RWPE2 (cell line): ENCODE results near the gene PDK4.

Experiments
- ATAC-seq: fragments of 200-7000 bp; cut with Tn5 transposase; 3 replicates; pipeline ENCODE4 v1.9.1; 2021; ENCODE audit warnings: low read depth
- DNase-seq: peaks from one replicate; pipeline ENCODE4 v3.0.0-alpha.2; 2020; ENCODE audit warnings: low spot score
- H3K27ac ChIP-seq: fragments of 450-650 bp; 2 replicates; pipeline ENCODE4 v1.5.1; 2017; ENCODE audit warnings: mild to moderate bottlenecking; ENCODE audit not compliant: poor library complexity, severe bottlenecking
- H3K27me3 ChIP-seq: fragments of 250-450 bp; sonication (Bioruptor Pico); 2 replicates; pipeline ENCODE4 v1.5.1; 2021; ENCODE audit warnings: mild to moderate bottlenecking, moderate library complexity; ENCODE audit not compliant: insufficient read depth, poor library complexity, severe bottlenecking
- H3K36me3 ChIP-seq: fragments of 250-450 bp; sonication (Bioruptor Pico); 2 replicates; pipeline ENCODE4 v1.5.1; 2020; ENCODE audit warnings: low read depth, mild to moderate bottlenecking, moderate library complexity
- H3K4me1 ChIP-seq: fragments of 250-450 bp; sonication (Bioruptor Pico); 2 replicates; pipeline ENCODE4 v1.5.1; 2021; ENCODE audit warnings: mild to moderate bottlenecking, moderate library complexity; ENCODE audit not compliant: insufficient read depth, poor library complexity, severe bottlenecking
- H3K4me3 ChIP-seq: fragments of 250-450 bp; sonication (Bioruptor Pico); 2 replicates; pipeline ENCODE4 v1.5.1; 2021; ENCODE audit warnings: mild to moderate bottlenecking, moderate library complexity; ENCODE audit not compliant: severe bottlenecking
- H3K9me3 ChIP-seq: fragments of 250-450 bp; sonication (Bioruptor Pico); 2 replicates; pipeline ENCODE4 v1.5.1; 2021; ENCODE audit warnings: mild to moderate bottlenecking, moderate library complexity; ENCODE audit not compliant: severe bottlenecking
- TF ChIP-seq, protein P1 (sequence below): fragments of 450-650 bp; IDR thresholded peaks from one replicate; pipeline ENCODE4 v1.5.1; 2017; ENCODE audit warnings: mild to moderate bottlenecking, moderate library complexity; ENCODE audit not compliant: poor library complexity, severe bottlenecking

PDK4 gene

DNA sequence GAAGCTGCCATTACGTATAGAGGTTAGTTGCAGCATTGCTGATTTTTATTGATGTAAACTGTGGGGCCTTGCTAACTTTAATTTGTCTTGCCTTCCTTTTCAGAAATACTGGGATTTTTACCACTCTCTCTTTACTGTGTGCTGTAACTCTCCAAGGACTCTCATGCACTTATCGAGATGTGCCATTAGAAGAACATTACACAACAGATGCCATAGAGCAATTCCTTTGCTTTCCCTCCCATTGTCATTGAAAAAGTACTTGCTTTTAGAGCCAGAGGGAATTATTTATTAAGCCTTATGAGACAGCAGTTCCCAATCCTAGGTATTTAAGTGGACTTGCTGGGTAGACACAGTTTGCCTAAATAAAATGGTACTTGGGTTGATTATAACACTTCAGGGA is 58.8 kb downstream of the PDK4 start:
- Histone ChIP-seq H3K36me3 (no peaks in the 10 kb centered on the region), H3K4me3 (no peak overlapping the region), H3K9me3 (no peaks in the 10 kb centered on the region), H3K4me1 (no peaks in the 10 kb centered on the region), H3K27ac (no peak overlapping the region), H3K27me3 (peaks cover 15% of the 10 kb centered on the region)
- ATAC-seq (no peak), DNase-seq (no peak)
- TF ChIP-seq, protein P1, sequence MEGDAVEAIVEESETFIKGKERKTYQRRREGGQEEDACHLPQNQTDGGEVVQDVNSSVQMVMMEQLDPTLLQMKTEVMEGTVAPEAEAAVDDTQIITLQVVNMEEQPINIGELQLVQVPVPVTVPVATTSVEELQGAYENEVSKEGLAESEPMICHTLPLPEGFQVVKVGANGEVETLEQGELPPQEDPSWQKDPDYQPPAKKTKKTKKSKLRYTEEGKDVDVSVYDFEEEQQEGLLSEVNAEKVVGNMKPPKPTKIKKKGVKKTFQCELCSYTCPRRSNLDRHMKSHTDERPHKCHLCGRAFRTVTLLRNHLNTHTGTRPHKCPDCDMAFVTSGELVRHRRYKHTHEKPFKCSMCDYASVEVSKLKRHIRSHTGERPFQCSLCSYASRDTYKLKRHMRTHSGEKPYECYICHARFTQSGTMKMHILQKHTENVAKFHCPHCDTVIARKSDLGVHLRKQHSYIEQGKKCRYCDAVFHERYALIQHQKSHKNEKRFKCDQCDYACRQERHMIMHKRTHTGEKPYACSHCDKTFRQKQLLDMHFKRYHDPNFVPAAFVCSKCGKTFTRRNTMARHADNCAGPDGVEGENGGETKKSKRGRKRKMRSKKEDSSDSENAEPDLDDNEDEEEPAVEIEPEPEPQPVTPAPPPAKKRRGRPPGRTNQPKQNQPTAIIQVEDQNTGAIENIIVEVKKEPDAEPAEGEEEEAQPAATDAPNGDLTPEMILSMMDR, result no peak

DNA sequence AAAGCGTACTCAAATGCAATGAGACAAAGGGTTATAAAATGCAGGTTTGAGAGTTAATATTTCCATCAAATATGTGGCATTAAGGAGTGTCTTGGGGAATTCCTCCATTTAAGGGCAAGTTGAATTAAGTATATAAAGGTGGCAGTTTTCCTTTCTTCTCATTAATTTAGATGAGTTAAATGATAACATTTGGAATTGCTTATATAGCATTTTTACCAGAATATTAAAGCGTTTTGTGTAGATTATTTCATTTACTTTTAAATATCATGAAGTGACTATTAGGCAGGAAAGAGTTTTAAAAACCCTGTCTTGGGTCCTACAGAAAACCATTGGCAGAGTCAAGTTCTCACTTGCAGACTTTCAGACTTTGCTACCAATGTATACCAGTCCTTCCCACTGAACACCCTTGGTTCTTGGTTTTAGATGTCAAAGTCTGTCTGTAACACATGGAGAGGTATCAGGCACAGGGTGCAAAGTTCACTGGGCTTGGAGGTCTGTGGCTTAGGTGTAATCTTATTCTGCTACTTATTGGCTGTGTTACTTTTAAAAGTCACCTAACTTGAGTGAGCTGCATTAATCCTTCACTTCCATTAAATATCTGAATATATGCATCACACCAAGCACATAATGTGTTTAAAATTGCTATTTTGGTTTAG is 59.5 kb downstream of the PDK4 start:
- Histone ChIP-seq H3K36me3 (no peaks in the 10 kb centered on the region), H3K4me1 (no peaks in the 10 kb centered on the region), H3K4me3 (no peak overlapping the region), H3K9me3 (no peaks in the 10 kb centered on the region), H3K27ac (no peak overlapping the region), H3K27me3 (peaks cover 15% of the 10 kb centered on the region)
- DNase-seq (no peak), ATAC-seq (no peak)
- TF ChIP-seq, protein P1, result no peak

DNA sequence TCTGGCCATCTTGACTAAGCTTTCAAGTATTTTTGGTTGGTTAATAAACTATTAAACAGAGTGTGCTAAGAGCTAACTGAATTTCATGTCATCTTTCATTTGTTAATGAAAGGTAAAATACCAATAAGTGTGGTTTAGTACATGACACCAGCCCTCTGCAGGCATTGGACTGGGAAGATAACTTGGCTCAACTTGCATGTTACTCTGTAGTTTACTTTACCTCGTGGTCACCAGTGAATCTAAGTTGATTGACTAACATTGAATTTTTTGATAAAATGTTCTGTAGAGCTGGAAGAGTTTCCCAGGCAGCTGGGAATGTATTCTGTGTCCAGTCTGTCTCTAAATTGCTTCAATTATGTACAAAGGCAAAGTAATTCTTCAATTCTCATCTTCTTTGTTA is 60.7 kb downstream of the PDK4 start:
- no peak for ATAC-seq
- no peak overlapping the region for H3K27ac ChIP-seq
- H3K9me3 ChIP-seq, result no peaks in the 10 kb centered on the region
- no peak overlapping the region for H3K4me3 ChIP-seq
- no peaks in the 10 kb centered on the region for H3K36me3 ChIP-seq
- H3K4me1 ChIP-seq, result no peaks in the 10 kb centered on the region
- TF ChIP-seq, protein P1, result no peak
- H3K27me3 ChIP-seq, result peaks cover 15% of the 10 kb centered on the region
- DNase-seq, result no peak

DNA sequence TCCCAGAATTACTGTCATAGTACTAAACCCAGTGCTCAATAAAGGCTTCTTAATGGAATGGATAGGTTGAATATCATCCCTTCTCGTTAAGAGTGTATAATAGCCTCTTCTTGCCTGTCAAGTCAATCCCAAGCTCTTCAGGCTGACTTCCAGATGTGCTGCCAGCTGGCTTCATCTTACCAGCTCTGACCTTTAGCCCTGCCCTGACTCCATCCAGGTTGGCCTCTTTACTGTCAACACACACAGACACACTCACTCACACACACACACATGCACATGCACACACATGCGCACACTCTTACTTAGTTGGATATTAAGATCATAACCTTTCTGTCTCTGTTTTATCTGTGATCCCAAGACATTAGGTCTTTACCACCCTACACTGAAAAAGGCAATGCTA is 61.5 kb downstream of the PDK4 start:
- Histone ChIP-seq H3K36me3 (no peaks in the 10 kb centered on the region), H3K4me3 (no peak overlapping the region), H3K9me3 (no peaks in the 10 kb centered on the region), H3K4me1 (no peaks in the 10 kb centered on the region), H3K27me3 (peaks cover 15% of the 10 kb centered on the region), H3K27ac (no peak overlapping the region)
- TF ChIP-seq, protein P1, result no peak
- DNase-seq (no peak), ATAC-seq (no peak)
